ENCODE results near the gene C4BPB.

Gene C4BPB

GRCh38 chr1:207059881-207060280 is 28.8 kb upstream of the C4BPB start:
- WGBS, 2 experiments, result 93 to 94% methylated on average over 3 to 4 of the region's 4 CpGs
- Histone ChIP-seq H3K36me3 (ENCODE audit: control insufficient read depth, insufficient read depth, low read length) (no peaks in the 10 kb centered on the region), H3K27me3 (ENCODE audit: control insufficient read depth, insufficient read depth, low read length, poor library complexity, severe bottlenecking) (no peaks in the 10 kb centered on the region), H3K4me3 (ENCODE audit: insufficient read depth, low read depth, low read length) (no peak overlapping the region), H3K4me1 (ENCODE audit: control insufficient read depth, insufficient read depth, low read length) (peaks cover 3% of the 10 kb centered on the region), H3K9me3 (ENCODE audit: control insufficient read depth, low read length) (no peaks in the 10 kb centered on the region), H3K27ac (ENCODE audit: insufficient read depth, low read depth, low read length, poor library complexity, severe bottlenecking) (no peak overlapping the region)

- H3K27me3 ChIP-seq (ENCODE audit: control insufficient read depth, insufficient read depth, low read length, poor library complexity, severe bottlenecking), result no peaks in the 10 kb centered on the region
- H3K4me3 ChIP-seq (ENCODE audit: insufficient read depth, low read depth, low read length), result no peak overlapping the region
- H3K27ac ChIP-seq (ENCODE audit: insufficient read depth, low read depth, low read length, poor library complexity, severe bottlenecking), result no peak overlapping the region
- no peaks in the 10 kb centered on the region for H3K36me3 ChIP-seq (ENCODE audit: control insufficient read depth, insufficient read depth, low read length)
- no peaks in the 10 kb centered on the region for H3K9me3 ChIP-seq (ENCODE audit: control insufficient read depth, low read length)
- WGBS, 2 experiments, result 95 to 97% methylated on average over 3 of the region's 3 CpGs
- H3K4me1 ChIP-seq (ENCODE audit: control insufficient read depth, insufficient read depth, low read length), result peaks cover 3% of the 10 kb centered on the region
Observed at GRCh38 chr1:207060596-207060995, 28.1 kb upstream of the C4BPB start.

GRCh38 chr1:207062058-207062457 is 26.6 kb upstream of the C4BPB start:
- H3K27ac ChIP-seq (ENCODE audit: insufficient read depth, low read depth, low read length, poor library complexity, severe bottlenecking), result no peak overlapping the region
- H3K36me3 ChIP-seq (ENCODE audit: control insufficient read depth, insufficient read depth, low read length), result no peaks in the 10 kb centered on the region
- H3K4me1 ChIP-seq (ENCODE audit: control insufficient read depth, insufficient read depth, low read length), result peaks cover 3% of the 10 kb centered on the region
- H3K27me3 ChIP-seq (ENCODE audit: control insufficient read depth, insufficient read depth, low read length, poor library complexity, severe bottlenecking), result no peaks in the 10 kb centered on the region
- H3K9me3 ChIP-seq (ENCODE audit: control insufficient read depth, low read length), result no peaks in the 10 kb centered on the region
- no peak overlapping the region for H3K4me3 ChIP-seq (ENCODE audit: insufficient read depth, low read depth, low read length)
- WGBS, 2 experiments, result 75 to 100% methylated on average over 1 of the region's 1 CpG

- H3K4me3 ChIP-seq (ENCODE audit: insufficient read depth, low read depth, low read length), result no peak overlapping the region
- 92 to 94% methylated on average over 5 of the region's 5 CpGs for WGBS, 2 experiments
- no peaks in the 10 kb centered on the region for H3K36me3 ChIP-seq (ENCODE audit: control insufficient read depth, insufficient read depth, low read length)
- H3K27me3 ChIP-seq (ENCODE audit: control insufficient read depth, insufficient read depth, low read length, poor library complexity, severe bottlenecking), result no peaks in the 10 kb centered on the region
- peaks cover 3% of the 10 kb centered on the region for H3K4me1 ChIP-seq (ENCODE audit: control insufficient read depth, insufficient read depth, low read length)
- H3K27ac ChIP-seq (ENCODE audit: insufficient read depth, low read depth, low read length, poor library complexity, severe bottlenecking), result no peak overlapping the region
- H3K9me3 ChIP-seq (ENCODE audit: control insufficient read depth, low read length), result no peaks in the 10 kb centered on the region
Observed at GRCh38 chr1:207063014-207063413, 25.6 kb upstream of the C4BPB start.

- H3K27me3 ChIP-seq (ENCODE audit: control insufficient read depth, insufficient read depth, low read length, poor library complexity, severe bottlenecking), result no peaks in the 10 kb centered on the region
- no peaks in the 10 kb centered on the region for H3K9me3 ChIP-seq (ENCODE audit: control insufficient read depth, low read length)
- no peak overlapping the region for H3K4me3 ChIP-seq (ENCODE audit: insufficient read depth, low read depth, low read length)
- no peak overlapping the region for H3K27ac ChIP-seq (ENCODE audit: insufficient read depth, low read depth, low read length, poor library complexity, severe bottlenecking)
- WGBS, 2 experiments, result 92 to 95% methylated on average over 8 of the region's 8 CpGs
- H3K4me1 ChIP-seq (ENCODE audit: control insufficient read depth, insufficient read depth, low read length), result peaks cover 3% of the 10 kb centered on the region
- H3K36me3 ChIP-seq (ENCODE audit: control insufficient read depth, insufficient read depth, low read length), result no peaks in the 10 kb centered on the region
Observed at GRCh38 chr1:207064561-207064960, 24.1 kb upstream of the C4BPB start.

GRCh38 chr1:207067185-207067584 is 21.5 kb upstream of the C4BPB start:
- H3K4me3 ChIP-seq (ENCODE audit: insufficient read depth, low read depth, low read length), result no peak overlapping the region
- no peak overlapping the region for H3K27ac ChIP-seq (ENCODE audit: insufficient read depth, low read depth, low read length, poor library complexity, severe bottlenecking)
- 84 to 91% methylated on average over 3 of the region's 3 CpGs for WGBS, 2 experiments
- no peaks in the 10 kb centered on the region for H3K36me3 ChIP-seq (ENCODE audit: control insufficient read depth, insufficient read depth, low read length)
- H3K4me1 ChIP-seq (ENCODE audit: control insufficient read depth, insufficient read depth, low read length), result no peaks in the 10 kb centered on the region
- no peaks in the 10 kb centered on the region for H3K9me3 ChIP-seq (ENCODE audit: control insufficient read depth, low read length)
- no peaks in the 10 kb centered on the region for H3K27me3 ChIP-seq (ENCODE audit: control insufficient read depth, insufficient read depth, low read length, poor library complexity, severe bottlenecking)

GRCh38 chr1:207067665-207068064 is 21.0 kb upstream of the C4BPB start:
- 82 to 89% methylated on average over 5 of the region's 5 CpGs for WGBS, 2 experiments
- H3K27me3 ChIP-seq (ENCODE audit: control insufficient read depth, insufficient read depth, low read length, poor library complexity, severe bottlenecking), result no peaks in the 10 kb centered on the region
- H3K4me1 ChIP-seq (ENCODE audit: control insufficient read depth, insufficient read depth, low read length), result no peaks in the 10 kb centered on the region
- H3K36me3 ChIP-seq (ENCODE audit: control insufficient read depth, insufficient read depth, low read length), result no peaks in the 10 kb centered on the region
- no peak overlapping the region for H3K27ac ChIP-seq (ENCODE audit: insufficient read depth, low read depth, low read length, poor library complexity, severe bottlenecking)
- no peak overlapping the region for H3K4me3 ChIP-seq (ENCODE audit: insufficient read depth, low read depth, low read length)
- H3K9me3 ChIP-seq (ENCODE audit: control insufficient read depth, low read length), result no peaks in the 10 kb centered on the region

- Histone ChIP-seq H3K27ac (ENCODE audit: insufficient read depth, low read depth, low read length, poor library complexity, severe bottlenecking) (no peak overlapping the region), H3K4me1 (ENCODE audit: control insufficient read depth, insufficient read depth, low read length) (no peaks in the 10 kb centered on the region), H3K4me3 (ENCODE audit: insufficient read depth, low read depth, low read length) (no peak overlapping the region), H3K27me3 (ENCODE audit: control insufficient read depth, insufficient read depth, low read length, poor library complexity, severe bottlenecking) (no peaks in the 10 kb centered on the region), H3K36me3 (ENCODE audit: control insufficient read depth, insufficient read depth, low read length) (no peaks in the 10 kb centered on the region), H3K9me3 (ENCODE audit: control insufficient read depth, low read length) (no peaks in the 10 kb centered on the region)
- 92 to 96% methylated on average over 3 of the region's 3 CpGs for WGBS, 2 experiments
Observed at GRCh38 chr1:207069061-207069460, 19.6 kb upstream of the C4BPB start.

GRCh38 chr1:207069858-207070506 is 18.7 kb upstream of the C4BPB start:
- H3K36me3 ChIP-seq (ENCODE audit: control insufficient read depth, insufficient read depth, low read length), result no peaks in the 10 kb centered on the region

GRCh38 chr1:207070811-207071210 is 17.8 kb upstream of the C4BPB start:
- no peaks in the 10 kb centered on the region for H3K9me3 ChIP-seq (ENCODE audit: control insufficient read depth, low read length)
- H3K4me3 ChIP-seq (ENCODE audit: insufficient read depth, low read depth, low read length), result no peak overlapping the region
- no peaks in the 10 kb centered on the region for H3K36me3 ChIP-seq (ENCODE audit: control insufficient read depth, insufficient read depth, low read length)
- whole genome bisulfite sequencing, 2 experiments, result 88 to 96% methylated on average over 4 of the region's 4 CpGs
- no peaks in the 10 kb centered on the region for H3K4me1 ChIP-seq (ENCODE audit: control insufficient read depth, insufficient read depth, low read length)
- H3K27me3 ChIP-seq (ENCODE audit: control insufficient read depth, insufficient read depth, low read length, poor library complexity, severe bottlenecking), result no peaks in the 10 kb centered on the region
- no peak overlapping the region for H3K27ac ChIP-seq (ENCODE audit: insufficient read depth, low read depth, low read length, poor library complexity, severe bottlenecking)

More at GRCh38 chr1:207069858-207070506, 18.7 kb upstream of the C4BPB start:
- Histone ChIP-seq H3K4me1 (ENCODE audit: control insufficient read depth, insufficient read depth, low read length) (no peaks in the 10 kb centered on the region), H3K4me3 (ENCODE audit: insufficient read depth, low read depth, low read length) (no peak overlapping the region), H3K9me3 (ENCODE audit: control insufficient read depth, low read length) (no peaks in the 10 kb centered on the region), H3K27me3 (ENCODE audit: control insufficient read depth, insufficient read depth, low read length, poor library complexity, severe bottlenecking) (no peaks in the 10 kb centered on the region), H3K27ac (ENCODE audit: insufficient read depth, low read depth, low read length, poor library complexity, severe bottlenecking) (no peak overlapping the region)
- WGBS, 2 experiments, result 93 to 94% methylated on average over 5 of the region's 5 CpGs

GRCh38 chr1:207071426-207071825 is 17.2 kb upstream of the C4BPB start:
- Histone ChIP-seq H3K27ac (ENCODE audit: insufficient read depth, low read depth, low read length, poor library complexity, severe bottlenecking) (no peak overlapping the region), H3K4me1 (ENCODE audit: control insufficient read depth, insufficient read depth, low read length) (no peaks in the 10 kb centered on the region), H3K27me3 (ENCODE audit: control insufficient read depth, insufficient read depth, low read length, poor library complexity, severe bottlenecking) (no peaks in the 10 kb centered on the region), H3K4me3 (ENCODE audit: insufficient read depth, low read depth, low read length) (no peak overlapping the region), H3K9me3 (ENCODE audit: control insufficient read depth, low read length) (no peaks in the 10 kb centered on the region), H3K36me3 (ENCODE audit: control insufficient read depth, insufficient read depth, low read length) (no peaks in the 10 kb centered on the region)
- whole genome bisulfite sequencing, 2 experiments, result 93 to 97% methylated on average over 6 of the region's 6 CpGs

All from ectodermal cell (in vitro differentiated cells).